K562 (cell line): ENCODE results near the gene MYL9. TPM values are rescaled to one million over a fixed set of nuclear protein-coding genes. Genes with fewer than 3 reads are reported as not detected.

ENCODE experiments used
- BHLHE40 ChIP-seq: IDR thresholded peaks from 2 replicates; pipeline ENCODE4 v1.6.1; 2011; ENCODE audit warnings: low read length, improper control_type of control experiment
- CAMTA2 ChIP-seq: fragments of 250-450 bp; sonication (Bioruptor Pico); conservative IDR thresholded peaks from 2 replicates; pipeline ENCODE4 v1.5.1; 2022
- COPS2 ChIP-seq: fragments of 450-650 bp; conservative IDR thresholded peaks from 2 replicates; pipeline ENCODE4 v1.6.1; 2016; ENCODE audit warnings: mild to moderate bottlenecking, moderate library complexity
- CTCF ChIP-seq, 3 experiments: IDR thresholded peaks in 2 of 3; conservative IDR thresholded peaks in 1 of 3; 2 replicates each; pipeline ENCODE4 v1.5.1; 2011 to 2012; ENCODE audit warnings: low read length in 3 of 3, mild to moderate bottlenecking in 3 of 3, control low read depth in 2 of 3, improper control_type of control experiment in 1 of 3, inconsistent platforms in 1 of 3, low read depth in 1 of 3, mixed read lengths in 1 of 3, moderate library complexity in 1 of 3; ENCODE audit not compliant: insufficient read depth in 2 of 3
- CTCFL ChIP-seq: IDR thresholded peaks from 2 replicates; pipeline ENCODE4 v1.6.1; 2011; ENCODE audit warnings: borderline replicate concordance, low read depth, mild to moderate bottlenecking, moderate library complexity, low read length; ENCODE audit not compliant: insufficient read depth, poor library complexity, severe bottlenecking
- FOXJ3 ChIP-seq: sonication (generic); formaldehyde crosslinking; IDR thresholded peaks from 2 replicates; pipeline ENCODE4 v1.4.0; 2020; ENCODE audit warnings: mild to moderate bottlenecking, missing genetic modification reagents
- KAT2B ChIP-seq: IDR thresholded peaks from one replicate; pipeline ENCODE4 v1.6.1; 2012; ENCODE audit warnings: low read depth, mild to moderate bottlenecking, control low read depth, inconsistent platforms, low read length, moderate library complexity
- MAFG ChIP-seq: fragments of 450-650 bp; conservative IDR thresholded peaks from 2 replicates; pipeline ENCODE4 v1.6.1; 2016; ENCODE audit warnings: missing genetic modification characterization, missing compliant biosample characterization
- MTA3 ChIP-seq: fragments of 450-650 bp; formaldehyde crosslinking; IDR thresholded peaks from 2 replicates; pipeline ENCODE4 v1.6.1; 2017; ENCODE audit warnings: mild to moderate bottlenecking, borderline replicate concordance
- NEUROD1 ChIP-seq: fragments of 150-350 bp; IDR thresholded peaks from 2 replicates; pipeline ENCODE4 v1.6.1; 2014; ENCODE audit warnings: borderline replicate concordance, low read length, low read depth; ENCODE audit not compliant: partially characterized antibody
- NR0B1 ChIP-seq: fragments of 450-650 bp; IDR thresholded peaks from one replicate; pipeline ENCODE4 v1.6.1; 2018; ENCODE audit warnings: mild to moderate bottlenecking, moderate library complexity; ENCODE audit not compliant: partially characterized antibody
- PREB ChIP-seq: sonication (generic); formaldehyde crosslinking; IDR thresholded peaks from 2 replicates; pipeline ENCODE4 v1.8.1; 2023; ENCODE audit warnings: mild to moderate bottlenecking, missing genetic modification reagents
- RFX5 ChIP-seq: IDR thresholded peaks from 2 replicates; pipeline ENCODE4 v1.6.1; 2011; ENCODE audit warnings: low read depth, mild to moderate bottlenecking, improper control_type of control experiment, low read length
- RFX7 ChIP-seq: fragments of 250-450 bp; sonication (Bioruptor Pico); IDR thresholded peaks from 2 replicates; pipeline ENCODE4 v1.5.1; 2021; ENCODE audit warnings: mild to moderate bottlenecking
- SMC3 ChIP-seq: conservative IDR thresholded peaks from 2 replicates; pipeline ENCODE4 v1.6.1; 2011; ENCODE audit warnings: low read depth, low read length, improper control_type of control experiment; ENCODE audit not compliant: insufficient read depth
- SPI1 ChIP-seq: IDR thresholded peaks from 2 replicates; pipeline ENCODE4 v1.6.1; 2011; ENCODE audit warnings: low read depth, low read length, control low read depth, borderline replicate concordance
- SRSF1 ChIP-seq: fragments of 200-400 bp; formaldehyde crosslinking; IDR thresholded peaks from 2 replicates; pipeline ENCODE4 v1.6.1; 2017; ENCODE audit warnings: mild to moderate bottlenecking, low read depth, low read length, moderate library complexity
- ZNF740 ChIP-seq, 3 experiments: fragments of 200-800 bp in 1 of 3; sonication (Bioruptor generic) in 1 of 3; sonication (generic) in 1 of 3; formaldehyde crosslinking in 1 of 3; IDR thresholded peaks; 2 replicates each; pipeline versions ENCODE4 v1.6.1 to v1.8.0; 2016 to 2022; ENCODE audit warnings: mild to moderate bottlenecking in 2 of 3, missing compliant biosample characterization in 2 of 3, missing genetic modification characterization in 2 of 3, missing genetic modification reagents in 1 of 3
- ZNF766 ChIP-seq: fragments of 200-800 bp; sonication (Bioruptor generic); conservative IDR thresholded peaks from 2 replicates; pipeline ENCODE4 v1.6.1; 2016; ENCODE audit warnings: missing genetic modification characterization, missing compliant biosample characterization
- polyA plus RNA-seq, 8 experiments: library from polyadenylated mRNA; depleted of rRNA in 4 of 8; stranded (reverse) in 5 of 8; unstranded in 3 of 8; fragments of >200 nt; fragmentation: Nextera tagmentation in 2 of 8; fragmentation: Illumina TruSeq in 1 of 8; extraction: Ambion mirVana in 2 of 8; extraction: Trizol in 1 of 8; gene quantifications; 2 replicates each; pipeline versions ENCODE4 v1.2.1 to v1.2.3, GENCODE V29; 2011 to 2014; ENCODE audit warnings: inconsistent platforms in 1 of 8, missing spikeins in 1 of 8
- total RNA-seq, 7 experiments: library from RNA; depleted of rRNA in 6 of 7; stranded (reverse); fragments of >200 nt in 6 of 7; fragmentation: Illumina TruSeq in 2 of 7; extraction: Trizol in 2 of 7; gene quantifications; 2 replicates each; pipeline versions ENCODE4 v1.2.1 to v1.2.3, GENCODE V29; 2011 to 2021; ENCODE audit warnings: low replicate concordance in 1 of 7

Gene MYL9
- total and polyA plus RNA-seq, 9 of the 15 experiments (the other 6 are each of a cell fraction or from before 2014, with no cell fraction given), result 0.11 to 3.2 (median 0.81) TPM; not detected in 1

- TF ChIP-seq ZNF766 (CRISPR knock-in tag) (no peak), NR0B1 (no peak), PREB (CRISPR knock-in tag) (no peak), COPS2 (no peak), SRSF1 (no peak), CTCFL (peak; percentile 68), CAMTA2 (CRISPR knock-in tag) (no peak), MTA3 (no peak), FOXJ3 (CRISPR knock-in tag) (no peak), RFX5 (no peak), ZNF740 (CRISPR knock-in tag; IDR thresholded peaks at IDR 0.05) (peak; percentile 32; the same call in 1 of the 2 replicates), ZNF740 (tag; IDR thresholded peaks at IDR 0.05) (no peak), MAFG (tag) (no peak), SMC3 (0 out of 2 replicates have a peak, but pooled peaks have one; percentile 6), BHLHE40 (no peak), KAT2B (no peak), NEUROD1 (no peak), CTCF (IDR thresholded peaks at IDR 0.05 in 2 of 3, conservative IDR thresholded peaks at IDR 0.05 in 1 of 3; ENCODE audit: insufficient read depth in 2 of 3, low read depth in 1 of 3, low read length in 3 of 3) (peak; percentile 60 to 77 (median 63)), SPI1 (no peak), RFX7 (no peak)
Measured at GRCh38 chr20:36541768-36542488, 609 bp downstream of the MYL9 start (continued).
